NK-92 treated with Interleukin-12 subunit alpha and Interleukin-12 subunit beta, amount 100 ng/mL, for 24 hours (cell line): ENCODE results near the gene DNA2.
"Not testable (repeated sequence)": the region's sequence is repeated elsewhere in the genome, so short reads cannot be mapped to it uniquely, and the experiment has no call there.

Experiments used
- DNase-seq: peaks from one replicate; lab custom pipeline; 2025; lab: John Stamatoyannopoulos, UW

The DNA2 gene, protein sequence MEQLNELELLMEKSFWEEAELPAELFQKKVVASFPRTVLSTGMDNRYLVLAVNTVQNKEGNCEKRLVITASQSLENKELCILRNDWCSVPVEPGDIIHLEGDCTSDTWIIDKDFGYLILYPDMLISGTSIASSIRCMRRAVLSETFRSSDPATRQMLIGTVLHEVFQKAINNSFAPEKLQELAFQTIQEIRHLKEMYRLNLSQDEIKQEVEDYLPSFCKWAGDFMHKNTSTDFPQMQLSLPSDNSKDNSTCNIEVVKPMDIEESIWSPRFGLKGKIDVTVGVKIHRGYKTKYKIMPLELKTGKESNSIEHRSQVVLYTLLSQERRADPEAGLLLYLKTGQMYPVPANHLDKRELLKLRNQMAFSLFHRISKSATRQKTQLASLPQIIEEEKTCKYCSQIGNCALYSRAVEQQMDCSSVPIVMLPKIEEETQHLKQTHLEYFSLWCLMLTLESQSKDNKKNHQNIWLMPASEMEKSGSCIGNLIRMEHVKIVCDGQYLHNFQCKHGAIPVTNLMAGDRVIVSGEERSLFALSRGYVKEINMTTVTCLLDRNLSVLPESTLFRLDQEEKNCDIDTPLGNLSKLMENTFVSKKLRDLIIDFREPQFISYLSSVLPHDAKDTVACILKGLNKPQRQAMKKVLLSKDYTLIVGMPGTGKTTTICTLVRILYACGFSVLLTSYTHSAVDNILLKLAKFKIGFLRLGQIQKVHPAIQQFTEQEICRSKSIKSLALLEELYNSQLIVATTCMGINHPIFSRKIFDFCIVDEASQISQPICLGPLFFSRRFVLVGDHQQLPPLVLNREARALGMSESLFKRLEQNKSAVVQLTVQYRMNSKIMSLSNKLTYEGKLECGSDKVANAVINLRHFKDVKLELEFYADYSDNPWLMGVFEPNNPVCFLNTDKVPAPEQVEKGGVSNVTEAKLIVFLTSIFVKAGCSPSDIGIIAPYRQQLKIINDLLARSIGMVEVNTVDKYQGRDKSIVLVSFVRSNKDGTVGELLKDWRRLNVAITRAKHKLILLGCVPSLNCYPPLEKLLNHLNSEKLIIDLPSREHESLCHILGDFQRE

DNA sequence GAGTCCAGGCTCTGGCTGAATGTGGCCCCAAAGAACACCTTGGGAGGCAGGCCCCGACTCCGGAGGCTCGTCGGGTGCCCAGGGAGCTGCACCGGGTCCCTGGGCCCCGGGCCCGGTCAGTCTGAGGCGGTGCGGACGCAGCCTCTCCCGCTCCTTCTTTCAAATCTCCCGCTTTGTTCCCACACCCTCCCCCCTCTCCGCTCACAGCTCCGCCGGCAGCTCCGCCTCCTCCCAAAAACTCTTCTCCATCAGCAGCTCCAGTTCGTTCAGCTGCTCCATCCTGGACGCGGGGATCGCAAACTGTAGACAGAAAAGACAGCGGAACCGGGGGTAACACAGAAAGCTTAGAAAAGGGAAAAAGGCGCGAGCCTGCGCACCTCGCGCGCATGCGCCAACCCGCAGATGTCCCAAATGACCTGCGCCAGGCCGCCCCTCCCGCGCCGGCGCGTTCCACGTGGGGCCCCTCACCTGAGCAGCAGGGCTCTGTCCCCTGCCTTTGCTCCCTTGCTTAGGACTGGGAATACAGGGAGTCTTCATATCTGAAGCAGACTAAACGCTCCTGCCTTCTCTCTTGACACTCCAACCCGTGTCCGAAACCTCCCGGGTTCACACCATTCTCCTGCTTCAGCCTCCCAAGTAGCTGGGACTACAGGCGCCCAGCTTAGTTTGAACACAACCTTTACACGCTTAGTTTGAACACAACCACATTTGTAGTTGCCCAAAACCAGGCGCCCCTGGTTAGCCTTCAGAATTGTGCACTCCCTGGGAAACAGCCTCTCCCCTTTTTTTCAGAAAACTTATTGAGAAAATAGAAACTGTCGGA is at the start of gene DNA2:
DNA2 (minus strand) TSS at position 388 of the 823 bp plus-strand sequence; CDS start at position 279, 109 bp downstream.
- DNase-seq: peak; percentile 69

DNA sequence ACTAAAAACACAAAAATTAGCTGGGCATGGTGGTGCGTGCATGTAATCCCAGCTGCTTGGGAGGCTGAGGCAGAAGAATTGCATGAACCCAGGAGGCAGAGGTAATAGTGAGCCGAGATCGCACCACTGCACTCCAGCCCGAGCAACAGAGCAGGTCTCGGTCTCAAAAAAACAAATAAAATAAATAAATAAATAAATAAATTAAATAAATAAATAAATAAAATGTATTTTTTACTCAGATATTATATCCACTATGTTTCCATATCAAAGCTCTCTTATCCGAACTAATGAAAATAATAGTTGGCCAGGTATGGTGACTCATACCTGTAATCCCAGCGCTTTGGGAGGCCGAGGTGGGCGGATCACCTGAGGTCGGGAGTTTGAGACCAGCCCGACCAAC is 46.8 kb upstream of the DNA2 start:
- DNase-seq: not testable (repeated sequence)

DNA sequence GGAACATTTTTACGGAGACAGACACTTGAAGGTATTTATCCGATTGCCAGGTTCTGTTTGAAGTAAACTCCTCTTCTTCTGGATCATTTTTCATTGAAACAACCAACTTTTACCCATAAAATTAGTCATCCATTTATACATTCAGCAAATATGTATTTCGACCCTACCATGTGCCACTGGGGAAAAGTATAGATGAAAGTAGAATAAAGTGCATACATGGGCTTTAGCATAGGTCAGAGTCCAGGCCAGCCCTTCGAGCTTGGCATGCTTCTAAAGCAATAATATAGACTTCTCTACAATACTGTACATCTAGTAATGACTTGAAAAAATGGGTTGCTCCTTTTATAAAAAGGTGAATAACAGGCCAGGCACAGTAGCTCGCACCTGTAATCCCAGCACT is 45.4 kb upstream of the DNA2 start:
- DNase-seq: no peak

DNA sequence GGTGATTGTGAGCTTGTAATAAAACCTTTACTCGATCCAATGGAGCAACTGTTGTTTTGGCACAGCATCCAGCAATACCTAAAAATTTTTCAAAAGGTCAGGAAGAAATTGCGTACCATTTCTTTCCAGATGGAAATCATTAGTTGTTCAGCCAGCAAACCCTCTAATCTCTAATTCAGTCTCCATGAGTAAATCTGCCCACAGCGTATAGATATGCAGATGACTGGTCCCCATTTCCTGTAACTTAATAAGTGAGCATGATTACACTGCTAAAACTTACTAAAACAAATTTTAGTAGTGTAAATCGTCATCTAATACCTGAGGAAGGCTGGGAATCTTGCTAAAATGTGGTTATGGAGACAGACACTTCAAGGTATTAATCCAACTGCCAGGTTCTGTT is 45.0 kb upstream of the DNA2 start:
- no peak for DNase-seq

DNA sequence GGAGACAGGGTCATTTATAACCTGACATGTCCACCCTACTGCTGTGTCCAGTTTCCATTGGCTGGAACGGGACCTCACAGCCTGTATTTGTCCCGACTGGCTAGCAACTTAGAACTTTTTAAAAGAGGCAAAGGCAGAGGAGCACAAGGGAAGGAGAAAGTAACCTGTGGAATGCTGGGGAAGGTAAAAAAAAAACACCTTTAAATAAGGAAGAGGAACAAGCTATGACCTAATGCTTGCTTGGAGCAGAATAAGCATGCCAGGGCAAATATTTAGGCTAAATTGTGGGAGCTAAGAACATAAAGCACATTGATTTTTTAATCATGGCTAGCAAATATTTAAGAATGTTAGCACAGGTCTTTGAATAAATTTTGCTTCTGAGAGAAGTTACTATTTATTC is 44.4 kb upstream of the DNA2 start:
- not testable (repeated sequence) for DNase-seq

DNA sequence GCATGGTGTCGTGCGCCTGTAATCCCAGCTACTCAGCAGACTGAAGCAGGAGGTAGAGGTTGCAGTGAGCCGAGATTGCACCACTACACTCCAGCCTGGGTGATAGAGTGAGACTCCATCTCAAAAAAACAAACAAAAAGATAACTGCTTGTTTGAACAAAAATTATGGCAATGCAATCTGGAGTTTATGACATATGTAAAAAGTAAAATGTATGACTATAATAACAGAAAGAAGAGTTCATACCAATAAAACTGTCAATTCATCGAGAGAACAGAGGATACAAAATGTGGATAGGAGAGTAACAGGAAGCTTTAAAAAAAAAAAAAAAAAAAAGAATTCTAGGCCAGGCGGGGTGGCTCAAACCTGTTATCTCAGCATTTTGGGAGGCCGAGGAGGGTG is 36.3 kb upstream of the DNA2 start:
- no peak for DNase-seq

DNA sequence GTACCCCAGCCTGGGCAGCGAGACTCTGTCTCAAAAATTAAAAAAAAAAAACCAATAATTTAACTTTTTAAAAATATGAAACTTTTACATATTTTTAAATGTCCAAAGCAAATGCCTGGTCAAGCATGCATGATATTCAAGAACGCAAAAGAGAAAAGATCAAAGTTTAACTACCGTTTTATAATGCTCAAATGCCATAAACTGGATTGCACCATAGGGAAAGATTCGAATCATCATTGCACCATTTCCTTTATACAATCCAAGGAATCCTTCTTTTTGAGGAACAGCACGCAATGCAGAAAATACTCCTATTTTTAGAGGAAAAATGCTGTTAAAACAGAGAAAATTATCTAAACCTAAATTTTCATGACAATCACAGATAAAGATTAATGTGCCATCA is 34.6 kb upstream of the DNA2 start:
- DNase-seq: no peak

DNA sequence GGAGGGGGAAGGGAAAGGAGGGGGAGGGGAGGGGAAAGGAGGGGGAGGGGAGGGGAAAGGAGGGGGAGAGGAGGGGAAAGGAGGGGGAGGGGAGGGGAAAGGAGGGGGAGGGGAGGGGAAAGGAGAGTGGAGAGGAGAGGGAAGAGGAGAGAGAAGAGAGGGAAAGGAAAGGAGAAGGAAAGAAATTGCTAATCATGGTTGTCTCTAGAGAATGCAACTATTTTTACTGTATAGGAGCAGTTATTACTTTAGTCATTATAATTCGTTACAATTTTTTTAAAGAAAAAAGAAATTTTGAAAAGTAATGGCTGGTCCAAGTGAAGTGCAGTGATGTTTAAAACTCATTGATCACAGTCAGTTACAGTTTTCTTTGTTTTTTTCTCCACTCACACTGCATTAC is 31.1 kb upstream of the DNA2 start:
- DNase-seq: no peak

DNA sequence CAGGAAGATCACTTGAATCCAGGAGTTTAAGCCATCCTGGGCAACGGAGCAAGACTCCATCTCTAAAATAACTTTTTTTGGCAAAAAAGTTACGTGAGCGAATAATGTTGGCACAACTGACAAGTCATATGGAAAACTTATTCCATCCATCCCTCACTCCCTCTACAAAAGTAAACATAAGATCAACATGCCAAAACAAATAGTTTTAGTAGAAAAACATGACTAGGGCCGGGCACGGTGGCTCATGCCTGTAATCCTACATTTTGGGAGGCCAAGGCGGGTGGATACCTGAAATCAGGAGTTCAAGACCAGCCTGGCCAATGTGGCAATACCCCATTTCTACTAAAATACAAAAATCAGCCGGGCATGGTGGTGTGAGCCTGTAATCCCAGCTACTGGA is 29.9 kb upstream of the DNA2 start:
- DNase-seq: no peak

DNA sequence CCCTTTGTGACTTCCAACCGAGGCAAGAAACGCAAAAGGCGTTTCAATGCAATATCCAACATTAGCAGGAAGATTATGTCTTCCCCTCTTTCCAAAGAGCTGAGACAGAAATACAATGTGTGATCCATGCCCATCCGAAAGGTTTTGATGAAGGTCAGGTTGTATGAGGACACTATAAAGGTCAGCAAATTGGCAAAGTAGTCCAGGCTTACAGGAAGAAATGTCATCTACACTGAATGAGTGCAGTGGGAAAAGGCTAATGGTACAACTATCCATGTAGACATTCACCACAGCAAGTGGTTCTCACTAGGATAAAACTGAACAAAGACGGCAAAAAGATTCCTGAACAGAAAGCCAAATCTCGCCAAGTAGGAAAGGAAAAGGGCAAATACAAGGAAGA is 27.8 kb upstream of the DNA2 start:
- DNase-seq: no peak

DNA sequence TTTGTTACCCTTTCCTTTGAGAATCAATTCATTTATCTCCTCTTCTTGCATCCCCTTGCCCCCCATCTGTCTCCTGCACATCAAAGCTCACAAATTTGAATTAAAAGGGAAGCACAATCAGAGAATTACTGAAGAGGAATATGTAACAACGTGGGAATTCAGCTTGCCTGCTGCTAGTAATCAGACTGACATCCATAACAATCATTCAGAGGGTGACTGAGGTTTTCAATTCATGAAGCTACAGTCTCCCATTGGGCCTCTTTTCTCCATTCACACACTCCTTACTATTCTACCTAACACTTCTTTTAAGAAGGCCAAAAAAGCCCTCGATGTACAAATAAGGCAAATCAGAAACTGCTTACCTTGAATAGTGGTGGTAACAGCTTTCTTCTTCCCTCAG is 24.3 kb upstream of the DNA2 start:
- no peak for DNase-seq

DNA sequence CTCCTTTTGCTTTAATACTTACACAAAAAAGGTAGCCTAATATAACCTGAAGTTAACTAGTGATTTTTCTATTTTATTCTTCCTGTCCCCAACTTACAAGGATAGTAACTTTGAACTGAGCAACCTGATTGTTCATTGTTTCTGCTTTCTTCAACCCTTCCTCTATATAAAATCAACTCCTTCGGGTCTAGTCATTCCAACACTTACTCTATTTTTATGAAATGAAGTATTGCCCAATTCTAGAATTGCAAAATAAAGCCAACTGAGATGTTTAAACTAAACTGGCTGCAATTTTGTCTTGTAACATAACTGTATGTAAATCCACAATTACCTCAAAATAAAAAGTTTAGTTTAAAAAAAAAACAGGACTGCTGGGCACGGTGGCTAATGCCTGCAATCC is 20.3 kb upstream of the DNA2 start:
- DNase-seq: no peak

DNA sequence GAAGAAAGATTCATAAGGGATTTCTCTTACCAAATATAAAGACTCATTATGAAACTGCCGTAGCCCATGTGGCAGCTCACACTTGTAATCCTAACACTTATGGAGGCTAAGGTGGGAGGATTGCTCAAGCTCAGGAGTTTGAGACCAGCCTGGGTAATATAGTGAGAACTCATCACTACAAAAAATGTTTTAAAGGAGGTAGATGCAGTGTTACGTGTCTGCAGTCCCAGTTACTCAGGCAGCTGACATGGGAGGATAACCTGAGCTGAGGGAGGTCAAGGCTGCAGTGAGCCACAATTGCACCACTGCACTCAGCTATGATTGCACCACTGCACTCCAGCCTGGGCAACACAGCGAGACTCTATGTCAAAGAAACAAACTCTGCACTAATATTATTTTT is 18.1 kb upstream of the DNA2 start:
- DNase-seq: no peak

DNA sequence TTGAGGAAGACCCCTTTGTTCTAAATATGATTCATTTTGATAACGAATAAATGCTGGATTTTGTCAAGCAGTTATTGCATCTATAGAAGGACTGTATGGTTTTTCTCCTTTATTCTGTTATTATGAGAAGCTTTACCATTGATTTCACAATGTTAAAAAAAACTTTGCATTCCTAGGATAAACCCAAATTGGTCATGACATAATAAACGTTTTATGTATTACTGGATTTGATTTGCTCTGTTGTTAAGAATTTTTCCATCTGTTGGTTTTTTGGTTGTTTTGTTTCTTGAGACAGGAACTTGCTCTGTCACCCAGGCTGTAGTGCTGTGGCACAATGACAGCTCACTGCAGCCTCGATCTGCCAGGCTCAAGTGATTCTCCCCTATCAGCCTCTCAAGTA is 2.2 kb upstream of the DNA2 start:
- DNase-seq: no peak

DNA sequence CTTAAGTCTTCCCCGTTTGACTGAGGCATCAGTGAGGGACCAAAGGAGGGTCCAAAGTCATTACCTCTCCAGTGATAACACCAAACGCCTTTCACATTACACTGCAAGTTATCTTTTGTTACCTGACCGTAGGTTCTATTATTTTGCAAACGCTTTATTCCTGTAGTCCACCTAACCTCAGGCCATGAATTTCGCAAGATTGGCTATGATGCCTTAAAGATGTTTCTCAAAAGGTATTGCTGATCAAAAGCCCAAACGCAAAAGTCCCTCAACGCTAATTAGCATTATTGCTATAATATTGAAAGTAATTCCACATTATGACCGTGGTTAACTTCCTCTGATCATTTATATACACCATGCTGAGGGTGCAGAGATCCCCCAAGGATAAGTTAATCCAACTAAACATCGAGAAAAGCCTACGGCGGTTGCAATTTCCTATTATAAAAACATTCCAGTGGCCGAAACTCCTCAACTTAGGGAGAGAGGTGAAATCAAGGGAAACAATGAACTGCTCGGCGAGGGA is 649 bp downstream of the DNA2 start:
- DNase-seq: no peak

DNA sequence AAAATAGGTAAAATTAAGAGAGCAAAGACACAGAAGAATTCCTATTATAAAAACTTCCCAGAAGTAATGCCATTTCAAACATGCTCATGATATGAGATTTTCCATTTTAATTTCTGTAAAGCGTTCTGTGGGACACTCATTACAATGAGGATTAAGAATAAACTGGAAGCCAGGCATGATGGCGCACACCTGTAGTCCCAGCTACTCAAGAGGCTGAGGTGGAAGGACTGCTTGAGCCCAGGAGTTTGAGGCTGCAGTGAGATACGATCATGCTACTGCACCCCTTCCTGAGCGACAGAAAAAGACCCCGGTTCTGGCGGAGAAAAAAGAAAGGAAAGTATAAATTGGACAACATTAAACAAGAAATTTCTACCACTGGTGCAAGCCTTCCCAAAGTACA is 1.5 kb downstream of the DNA2 start:
- DNase-seq: no peak

DNA sequence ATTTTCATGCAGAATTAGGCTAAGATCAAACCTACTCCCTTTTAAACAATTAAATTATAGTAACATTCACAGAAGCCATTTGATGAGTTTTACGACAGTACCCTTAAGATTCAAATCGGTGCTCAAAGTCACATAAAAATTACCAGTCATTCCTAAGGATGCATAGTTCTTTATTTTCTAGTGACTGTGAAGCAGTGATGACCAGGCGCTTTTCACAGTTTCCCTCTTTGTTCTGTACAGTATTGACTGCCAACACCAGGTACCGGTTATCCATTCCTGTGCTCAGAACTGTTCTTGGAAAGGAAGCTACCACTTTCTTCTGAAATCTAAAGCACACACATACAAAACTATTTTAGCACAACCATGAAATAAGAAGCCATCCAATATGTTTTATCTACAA is 1.9 kb downstream of the DNA2 start:
- no peak for DNase-seq

DNA sequence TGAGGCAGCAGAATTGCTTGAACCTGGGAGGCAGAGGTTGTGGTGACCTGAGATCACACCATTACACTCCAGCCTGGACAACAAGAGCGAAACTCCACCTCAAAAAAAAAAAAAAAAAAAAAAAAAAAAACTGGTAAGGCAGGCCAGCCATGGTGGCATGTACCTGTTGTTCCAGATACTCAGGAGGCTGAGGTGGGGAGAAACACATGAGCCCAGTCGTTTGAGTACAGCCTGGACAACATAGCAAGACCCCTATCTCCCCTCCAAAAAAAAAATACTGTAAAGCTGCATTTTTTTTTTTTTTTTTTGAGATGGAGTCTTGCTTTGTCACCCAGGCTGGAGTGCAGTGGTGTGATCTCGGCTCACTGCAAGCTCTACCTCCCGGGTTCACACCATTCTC is 7.0 kb downstream of the DNA2 start:
- not testable (repeated sequence) for DNase-seq

DNA sequence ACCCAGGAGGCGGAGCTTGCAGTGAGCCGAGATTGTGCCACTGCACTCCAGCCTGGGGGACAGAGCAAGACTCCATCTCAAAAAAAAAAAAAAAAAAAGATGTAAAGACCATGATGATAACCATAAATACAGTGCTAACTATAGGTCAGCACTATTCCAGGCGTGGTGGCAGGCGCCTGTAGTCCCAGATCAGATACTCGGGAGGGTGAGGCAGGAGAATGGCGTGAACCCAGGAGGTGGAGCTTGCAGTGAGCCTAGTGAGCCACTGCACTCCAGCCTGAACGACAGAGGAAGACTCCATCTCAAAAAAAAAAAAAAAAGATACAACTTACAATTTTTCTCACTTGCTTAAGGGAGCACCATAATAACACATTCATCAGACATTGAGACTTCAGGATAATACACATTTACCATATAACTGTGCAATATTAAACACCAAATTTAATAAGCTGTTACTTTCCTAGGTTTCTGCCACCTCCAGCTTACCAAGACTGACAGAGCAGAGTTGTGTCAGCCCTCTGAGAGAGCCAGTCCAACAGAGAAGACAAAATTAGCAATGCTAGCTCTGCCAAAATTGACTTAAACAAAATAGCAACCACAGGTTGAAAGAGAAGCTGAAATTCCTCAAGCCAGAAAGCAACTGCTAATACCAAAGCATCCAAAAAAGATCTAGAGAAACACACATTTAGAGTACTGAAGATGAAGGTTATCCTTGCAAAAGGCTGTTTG is 8.2 kb downstream of the DNA2 start:
- no peak for DNase-seq

DNA sequence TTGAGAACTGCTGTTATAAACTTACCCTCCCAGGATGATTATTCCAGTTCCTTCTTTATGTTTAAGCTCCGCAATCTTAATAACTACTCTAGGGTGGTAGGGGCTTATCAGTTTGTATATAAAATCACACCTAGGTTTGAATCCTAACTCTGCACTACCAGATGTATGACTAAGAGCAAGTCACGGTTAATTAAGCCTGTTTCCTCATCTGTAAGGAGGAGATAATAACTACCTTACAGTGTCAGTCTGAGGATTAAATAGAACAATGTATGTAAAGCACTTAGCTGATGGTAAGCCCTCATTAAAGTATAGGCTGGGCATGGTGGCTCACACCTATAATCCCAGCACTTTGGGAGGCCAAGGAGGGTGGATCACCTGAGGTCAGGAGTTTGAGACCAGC is 9.2 kb downstream of the DNA2 start:
- DNase-seq: no peak

DNA sequence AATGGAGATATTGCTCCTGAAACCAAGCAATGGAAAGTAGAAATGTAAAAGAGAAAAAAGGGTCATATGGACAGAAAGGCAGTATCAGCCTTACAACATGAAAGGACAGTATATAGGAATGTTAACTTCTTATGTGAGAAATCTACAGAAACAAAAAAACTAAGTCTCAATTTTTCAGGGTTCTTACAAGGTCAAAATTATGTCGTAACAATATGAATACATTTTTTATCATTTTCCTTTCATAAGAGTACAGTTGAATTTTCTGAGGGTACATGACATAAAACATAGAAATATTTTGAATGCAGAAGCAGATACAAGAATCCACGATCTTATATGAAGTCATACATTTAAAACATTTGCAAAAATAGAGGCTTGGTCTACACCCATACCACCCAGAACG is 10.7 kb downstream of the DNA2 start:
- no peak for DNase-seq
